GM12878 (cell line): ENCODE data around the gene MCEMP1. TPM values are rescaled to one million over a fixed set of nuclear protein-coding genes. Genes with fewer than 3 reads are reported as not detected.

Experiments used
- BMI1 ChIP-seq: fragments of 450-650 bp; IDR thresholded peaks from 2 replicates; pipeline ENCODE4 v1.6.1; 2016; ENCODE audit warnings: mild to moderate bottlenecking, moderate library complexity, borderline replicate concordance
- ESRRA ChIP-seq: IDR thresholded peaks from 2 replicates; pipeline ENCODE4 v1.6.1; 2012; ENCODE audit warnings: mild to moderate bottlenecking, low read length, improper control_type of control experiment
- MYC ChIP-seq: IDR thresholded peaks from 2 replicates; pipeline ENCODE4 v1.6.1; 2011; ENCODE audit warnings: mild to moderate bottlenecking, low read length, moderate library complexity, inconsistent platforms; ENCODE audit not compliant: insufficient read depth, insufficient replicate concordance, insufficient read length, severe bottlenecking
- RBBP5 ChIP-seq: fragments of 200-600 bp; sonication (generic); conservative IDR thresholded peaks from 2 replicates; pipeline ENCODE4 v1.6.1; 2016
- TCF3 ChIP-seq: IDR thresholded peaks from 2 replicates; pipeline ENCODE4 v1.6.1; 2012; ENCODE audit warnings: low read depth, mild to moderate bottlenecking, low read length, borderline replicate concordance; ENCODE audit not compliant: insufficient read depth
- polyA plus RNA-seq, 11 experiments: library from polyadenylated mRNA; depleted of rRNA in 4 of 11; unstranded in 6 of 11; stranded (reverse) in 5 of 11; fragments of >200 nt; fragmentation: Nextera tagmentation in 4 of 11; fragmentation: Illumina TruSeq in 1 of 11; extraction: Ambion mirVana in 4 of 11; extraction: Trizol in 1 of 11; gene quantifications; 1 replicate in 1 of 11; 2 replicates in 10 of 11; pipeline versions ENCODE4 v1.2.1 to v1.2.3, GENCODE V29; 2011 to 2016; ENCODE audit warnings: inconsistent platforms in 2 of 11, missing spikeins in 2 of 11, low read depth in 1 of 11
- total RNA-seq, 4 experiments: library from RNA; depleted of rRNA in 3 of 4; stranded (reverse); fragments of >200 nt in 3 of 4; fragmentation: Illumina TruSeq in 1 of 4; extraction: Trizol in 1 of 4; gene quantifications; 2 replicates each; pipeline versions ENCODE4 v1.2.1 to v1.2.3, GENCODE V29; 2013 to 2021
- TF ChIP-seq, protein P1 (sequence below): fragments of 450-650 bp; IDR thresholded peaks from 2 replicates; pipeline ENCODE4 v1.6.1; 2017; ENCODE audit warnings: mild to moderate bottlenecking
- TF ChIP-seq, protein P2 (sequence below): IDR thresholded peaks from 2 replicates; pipeline ENCODE4 v1.6.1; 2012; ENCODE audit warnings: low read depth, low read length, improper control_type of control experiment

MCEMP1 gene
- total and polyA plus RNA-seq, 10 of the 15 experiments (the other 5 are each of a cell fraction or from before 2014, with no cell fraction given) = 0.08 to 0.55 (median 0.26) TPM; not detected in 1

DNA sequence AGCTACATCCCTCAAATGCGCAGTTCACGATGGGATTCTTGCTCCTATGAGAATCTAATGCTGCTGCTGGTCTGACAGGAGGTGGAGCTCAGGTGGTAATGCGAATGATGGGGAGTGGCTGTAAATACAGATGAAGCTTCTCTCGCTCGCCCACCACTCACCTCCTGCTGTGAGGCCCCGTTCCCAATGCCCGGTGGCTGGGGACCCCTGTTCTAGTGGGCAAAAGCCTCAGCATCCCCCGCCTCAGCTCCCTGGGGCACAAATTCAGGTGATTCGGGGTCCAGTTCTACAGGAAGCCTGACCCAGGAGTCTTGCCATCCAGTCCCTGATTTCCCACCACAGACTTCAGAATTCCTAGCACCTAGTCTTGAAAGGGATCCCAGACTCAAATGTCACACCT lies 4.4 kb upstream of the MCEMP1 start (continued):
- TF ChIP-seq, protein P1, sequence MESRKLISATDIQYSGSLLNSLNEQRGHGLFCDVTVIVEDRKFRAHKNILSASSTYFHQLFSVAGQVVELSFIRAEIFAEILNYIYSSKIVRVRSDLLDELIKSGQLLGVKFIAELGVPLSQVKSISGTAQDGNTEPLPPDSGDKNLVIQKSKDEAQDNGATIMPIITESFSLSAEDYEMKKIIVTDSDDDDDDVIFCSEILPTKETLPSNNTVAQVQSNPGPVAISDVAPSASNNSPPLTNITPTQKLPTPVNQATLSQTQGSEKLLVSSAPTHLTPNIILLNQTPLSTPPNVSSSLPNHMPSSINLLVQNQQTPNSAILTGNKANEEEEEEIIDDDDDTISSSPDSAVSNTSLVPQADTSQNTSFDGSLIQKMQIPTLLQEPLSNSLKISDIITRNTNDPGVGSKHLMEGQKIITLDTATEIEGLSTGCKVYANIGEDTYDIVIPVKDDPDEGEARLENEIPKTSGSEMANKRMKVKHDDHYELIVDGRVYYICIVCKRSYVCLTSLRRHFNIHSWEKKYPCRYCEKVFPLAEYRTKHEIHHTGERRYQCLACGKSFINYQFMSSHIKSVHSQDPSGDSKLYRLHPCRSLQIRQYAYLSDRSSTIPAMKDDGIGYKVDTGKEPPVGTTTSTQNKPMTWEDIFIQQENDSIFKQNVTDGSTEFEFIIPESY = no peak
- TF ChIP-seq, protein P2, sequence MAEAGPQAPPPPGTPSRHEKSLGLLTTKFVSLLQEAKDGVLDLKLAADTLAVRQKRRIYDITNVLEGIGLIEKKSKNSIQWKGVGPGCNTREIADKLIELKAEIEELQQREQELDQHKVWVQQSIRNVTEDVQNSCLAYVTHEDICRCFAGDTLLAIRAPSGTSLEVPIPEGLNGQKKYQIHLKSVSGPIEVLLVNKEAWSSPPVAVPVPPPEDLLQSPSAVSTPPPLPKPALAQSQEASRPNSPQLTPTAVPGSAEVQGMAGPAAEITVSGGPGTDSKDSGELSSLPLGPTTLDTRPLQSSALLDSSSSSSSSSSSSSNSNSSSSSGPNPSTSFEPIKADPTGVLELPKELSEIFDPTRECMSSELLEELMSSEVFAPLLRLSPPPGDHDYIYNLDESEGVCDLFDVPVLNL = no peak
- no peak for TF ChIP-seq BMI1
- TF ChIP-seq TCF3 = no peak
- no peak for TF ChIP-seq RBBP5
- TF ChIP-seq ESRRA = no peak
- TF ChIP-seq MYC = no peak
